ENCODE data around the gene PRKN. TPM values are rescaled to one million over a fixed set of nuclear protein-coding genes. Genes with fewer than 3 reads are reported as not detected.

PRKN gene
- total and polyA plus RNA-seq, 3 experiments from 2014 or later: 0.22 to 1.0 (median 0.55) TPM

- peaks cover 0 to 5% (median 0%) of the 10 kb centered on the region in 5 donors for H3K9me3 Mint-ChIP-seq
- peaks cover 0 to 5% (median 0%) of the 10 kb centered on the region in 3 donors for H3K36me3 Mint-ChIP-seq
- CTCF ChIA-PET: no interaction called here
- Histone ChIP-seq H3K27me3 (ENCODE audit: insufficient read depth, low read length, poor library complexity, severe bottlenecking) (no peaks in the 10 kb centered on the region), H3K4me1 (ENCODE audit: insufficient read depth, low read length) (no peaks in the 10 kb centered on the region), H3K27ac (ENCODE audit: low read depth, low read length) (no peak overlapping the region), H3K9me3 (ENCODE audit: low read length) (no peaks in the 10 kb centered on the region), H3K36me3 (ENCODE audit: insufficient read depth, low read length) (no peaks in the 10 kb centered on the region), H3K4me3 (ENCODE audit: low read length) (no peak overlapping the region)
- no peaks in the 10 kb centered on the region for H3K27me3 Mint-ChIP-seq
- no peaks in the 10 kb centered on the region for H3K4me1 Mint-ChIP-seq
- DNase-seq: no peak
- no peak overlapping the region for H3K27ac Mint-ChIP-seq
- POLR2A ChIA-PET: no interaction called here
- H3K4me3 Mint-ChIP-seq: no peak overlapping the region
These were observed 1162.6 kb downstream of the PRKN start for GRCh38 chr6:161564952-161565351.

GRCh38 chr6:161561908-161562307, 1165.7 kb downstream of the PRKN start:
- H3K27ac Mint-ChIP-seq: no peak overlapping the region
- H3K27me3 Mint-ChIP-seq: peaks cover 0 to 2% of the 10 kb centered on the region in 2 donors
- no peaks in the 10 kb centered on the region for H3K36me3 ChIP-seq (ENCODE audit: insufficient read depth, low read length)
- no peak overlapping the region for H3K27ac ChIP-seq (ENCODE audit: low read depth, low read length)
- H3K4me1 ChIP-seq (ENCODE audit: insufficient read depth, low read length): no peaks in the 10 kb centered on the region
- H3K36me3 Mint-ChIP-seq: no peaks in the 10 kb centered on the region
- no peak for DNase-seq
- ChIA-PET POLR2A (no interaction called here), CTCF (no interaction called here)
- no peaks in the 10 kb centered on the region for H3K4me1 Mint-ChIP-seq
- H3K9me3 ChIP-seq (ENCODE audit: low read length): no peaks in the 10 kb centered on the region
- no peaks in the 10 kb centered on the region for H3K27me3 ChIP-seq (ENCODE audit: insufficient read depth, low read length, poor library complexity, severe bottlenecking)
- no peaks in the 10 kb centered on the region for H3K9me3 Mint-ChIP-seq
- no peak overlapping the region for H3K4me3 Mint-ChIP-seq
- H3K4me3 ChIP-seq (ENCODE audit: low read length): no peak overlapping the region

DNA sequence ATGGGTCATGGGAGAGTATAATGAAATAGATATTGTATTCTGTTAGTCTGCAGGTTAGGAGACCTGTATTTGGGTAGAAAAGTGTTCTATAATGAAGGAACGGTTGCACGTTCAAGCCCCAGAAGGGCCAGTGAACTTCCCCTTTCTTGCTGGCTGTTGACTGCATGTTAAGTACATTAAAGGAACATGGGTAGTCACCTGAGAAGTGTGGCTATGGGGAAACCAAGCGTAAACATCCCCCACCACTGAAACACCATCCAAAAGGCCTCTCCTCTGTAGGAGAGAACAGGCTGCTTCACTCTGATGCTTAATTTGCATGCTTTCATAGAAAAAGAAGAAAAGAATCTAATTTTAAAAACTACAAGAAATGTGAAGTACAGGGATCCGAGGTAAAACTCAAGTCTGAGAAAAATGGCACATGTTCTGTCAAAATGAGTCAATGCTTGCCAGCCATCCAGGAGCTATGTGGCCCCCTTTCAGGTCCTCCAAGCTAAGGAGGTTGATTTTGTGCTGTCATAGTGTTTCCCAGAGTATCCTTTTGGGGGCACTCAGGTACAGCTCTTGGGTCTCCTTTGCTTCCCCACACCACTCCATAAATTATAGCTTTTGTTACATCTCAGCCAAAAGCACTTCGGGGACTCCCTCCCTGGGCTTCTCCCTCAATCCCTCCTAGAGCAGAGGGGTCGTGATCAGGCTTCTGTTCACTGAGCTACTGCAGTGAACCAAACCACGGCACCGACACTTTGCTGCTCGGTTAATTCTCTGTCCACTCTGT, 1170.0 kb downstream of the PRKN start:
- Mint-ChIP-seq H3K27me3 (peaks cover 0 to 2% of the 10 kb centered on the region in 2 donors), H3K4me1 (no peaks in the 10 kb centered on the region), H3K9me3 (peaks cover 4 to 17% (median 14%) of the 10 kb centered on the region in 5 donors), H3K27ac (no peak overlapping the region), H3K4me3 (no peak overlapping the region), H3K36me3 (no peaks in the 10 kb centered on the region)
- ChIA-PET POLR2A (no interaction called here), CTCF (no interaction called here)
- no peak overlapping the region for H3K27ac ChIP-seq (ENCODE audit: low read depth, low read length)
- H3K36me3 ChIP-seq (ENCODE audit: insufficient read depth, low read length): no peaks in the 10 kb centered on the region
- no peaks in the 10 kb centered on the region for H3K4me1 ChIP-seq (ENCODE audit: insufficient read depth, low read length)
- no peak for DNase-seq
- no peaks in the 10 kb centered on the region for H3K27me3 ChIP-seq (ENCODE audit: insufficient read depth, low read length, poor library complexity, severe bottlenecking)
- no peaks in the 10 kb centered on the region for H3K9me3 ChIP-seq (ENCODE audit: low read length)
- H3K4me3 ChIP-seq (ENCODE audit: low read length): no peak overlapping the region

- no peak overlapping the region for H3K4me3 Mint-ChIP-seq
- Histone ChIP-seq H3K4me3 (ENCODE audit: low read length) (no peak overlapping the region), H3K9me3 (ENCODE audit: low read length) (no peaks in the 10 kb centered on the region), H3K4me1 (ENCODE audit: insufficient read depth, low read length) (no peaks in the 10 kb centered on the region), H3K27ac (ENCODE audit: low read depth, low read length) (no peak overlapping the region), H3K36me3 (ENCODE audit: insufficient read depth, low read length) (no peaks in the 10 kb centered on the region), H3K27me3 (ENCODE audit: insufficient read depth, low read length, poor library complexity, severe bottlenecking) (no peaks in the 10 kb centered on the region)
- ChIA-PET CTCF (no interaction called here), POLR2A (no interaction called here)
- no peak overlapping the region for H3K27ac Mint-ChIP-seq
- peaks cover 0 to 2% of the 10 kb centered on the region in 2 donors for H3K27me3 Mint-ChIP-seq
- no peaks in the 10 kb centered on the region for H3K4me1 Mint-ChIP-seq
- H3K9me3 Mint-ChIP-seq: peaks cover 7 to 22% (median 15%) of the 10 kb centered on the region in 5 donors
- no peaks in the 10 kb centered on the region for H3K36me3 Mint-ChIP-seq
- no peak for DNase-seq
These were observed 1172.7 kb downstream of the PRKN start for GRCh38 chr6:161554883-161555282.

GRCh38 chr6:161549977-161550655, 1177.5 kb downstream of the PRKN start:
- Mint-ChIP-seq H3K4me1 (peaks cover 0 to 2% (median 0%) of the 10 kb centered on the region in 3 donors), H3K9me3 (peaks cover 5 to 17% (median 10%) of the 10 kb centered on the region in 5 donors), H3K36me3 (no peaks in the 10 kb centered on the region), H3K27me3 (no peaks in the 10 kb centered on the region), H3K27ac (no peak overlapping the region), H3K4me3 (no peak overlapping the region)
- Histone ChIP-seq H3K9me3 (ENCODE audit: low read length) (no peaks in the 10 kb centered on the region), H3K4me3 (ENCODE audit: low read length) (no peak overlapping the region), H3K27ac (ENCODE audit: low read depth, low read length) (no peak overlapping the region), H3K27me3 (ENCODE audit: insufficient read depth, low read length, poor library complexity, severe bottlenecking) (no peaks in the 10 kb centered on the region), H3K36me3 (ENCODE audit: insufficient read depth, low read length) (no peaks in the 10 kb centered on the region), H3K4me1 (ENCODE audit: insufficient read depth, low read length) (no peaks in the 10 kb centered on the region)
- DNase-seq: no peak
- ChIA-PET POLR2A (no interaction called here), CTCF (no interaction called here)

DNA sequence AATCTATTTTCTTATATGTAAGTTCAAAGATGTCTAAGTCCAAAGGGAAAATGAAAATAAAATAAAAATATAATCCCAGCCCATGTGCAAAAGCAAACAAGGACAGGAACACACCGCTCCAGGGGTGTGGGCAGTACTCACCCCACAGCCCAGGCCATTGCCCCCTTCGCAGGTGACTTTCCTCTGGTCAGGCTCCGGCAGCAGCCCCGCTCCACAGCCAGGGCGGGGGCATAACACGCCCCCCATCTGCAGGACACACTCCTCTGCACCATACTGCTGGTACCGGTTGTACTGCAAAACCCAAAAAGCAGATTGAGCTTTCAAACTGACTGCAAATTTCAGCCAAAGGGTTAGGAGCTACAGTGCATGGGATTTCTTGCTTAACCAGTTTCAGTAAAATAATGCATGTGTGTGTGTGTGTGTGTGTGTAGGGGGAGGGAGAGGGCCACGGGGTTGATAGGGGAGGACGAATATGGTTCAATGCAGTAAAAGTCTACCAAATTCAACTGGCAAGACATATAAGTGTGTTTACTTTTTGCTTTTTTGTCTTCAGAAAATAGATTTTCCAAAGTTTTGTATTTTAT, 1178.8 kb downstream of the PRKN start:
- no peak for DNase-seq
- Mint-ChIP-seq H3K27me3 (no peaks in the 10 kb centered on the region), H3K27ac (no peak overlapping the region), H3K4me3 (no peak overlapping the region), H3K4me1 (peaks cover 0 to 2% (median 0%) of the 10 kb centered on the region in 3 donors), H3K9me3 (peaks cover 0 to 8% (median 5%) of the 10 kb centered on the region in 5 donors), H3K36me3 (no peaks in the 10 kb centered on the region)
- Histone ChIP-seq H3K9me3 (ENCODE audit: low read length) (no peaks in the 10 kb centered on the region), H3K27ac (ENCODE audit: low read depth, low read length) (no peak overlapping the region), H3K36me3 (ENCODE audit: insufficient read depth, low read length) (no peaks in the 10 kb centered on the region), H3K4me3 (ENCODE audit: low read length) (no peak overlapping the region), H3K4me1 (ENCODE audit: insufficient read depth, low read length) (no peaks in the 10 kb centered on the region), H3K27me3 (ENCODE audit: insufficient read depth, low read length, poor library complexity, severe bottlenecking) (no peaks in the 10 kb centered on the region)
- ChIA-PET CTCF (no interaction called here), POLR2A (no interaction called here)

DNA sequence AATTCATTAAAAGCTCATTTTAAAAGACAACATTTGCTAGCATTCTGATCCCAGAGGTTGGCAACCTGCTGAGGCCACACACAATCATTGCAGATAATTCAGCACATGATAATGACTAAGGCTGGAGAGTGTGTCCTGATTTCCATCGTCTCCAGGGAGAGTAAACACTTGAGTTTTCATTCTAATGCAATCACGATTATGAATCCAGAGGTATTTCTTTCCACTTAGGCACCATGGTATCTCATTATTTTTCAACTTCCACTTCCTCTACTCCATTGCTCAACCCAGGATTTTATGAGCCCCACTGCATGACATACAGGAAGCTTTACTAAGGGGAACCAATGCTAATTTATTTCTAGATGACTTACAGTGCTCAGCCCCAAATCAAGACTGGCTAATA, 1179.9 kb downstream of the PRKN start:
- no peaks in the 10 kb centered on the region for H3K9me3 ChIP-seq (ENCODE audit: low read length)
- ChIA-PET POLR2A (no interaction called here), CTCF (no interaction called here)
- no peak overlapping the region for H3K27ac ChIP-seq (ENCODE audit: low read depth, low read length)
- no peaks in the 10 kb centered on the region for H3K27me3 ChIP-seq (ENCODE audit: insufficient read depth, low read length, poor library complexity, severe bottlenecking)
- Mint-ChIP-seq H3K36me3 (no peaks in the 10 kb centered on the region), H3K9me3 (peaks cover 0 to 6% (median 2%) of the 10 kb centered on the region in 5 donors), H3K4me3 (no peak overlapping the region), H3K27ac (no peak overlapping the region), H3K4me1 (peaks cover 0 to 2% (median 0%) of the 10 kb centered on the region in 3 donors), H3K27me3 (no peaks in the 10 kb centered on the region)
- no peak overlapping the region for H3K4me3 ChIP-seq (ENCODE audit: low read length)
- H3K36me3 ChIP-seq (ENCODE audit: insufficient read depth, low read length): no peaks in the 10 kb centered on the region
- H3K4me1 ChIP-seq (ENCODE audit: insufficient read depth, low read length): no peaks in the 10 kb centered on the region
- DNase-seq: no peak

DNA sequence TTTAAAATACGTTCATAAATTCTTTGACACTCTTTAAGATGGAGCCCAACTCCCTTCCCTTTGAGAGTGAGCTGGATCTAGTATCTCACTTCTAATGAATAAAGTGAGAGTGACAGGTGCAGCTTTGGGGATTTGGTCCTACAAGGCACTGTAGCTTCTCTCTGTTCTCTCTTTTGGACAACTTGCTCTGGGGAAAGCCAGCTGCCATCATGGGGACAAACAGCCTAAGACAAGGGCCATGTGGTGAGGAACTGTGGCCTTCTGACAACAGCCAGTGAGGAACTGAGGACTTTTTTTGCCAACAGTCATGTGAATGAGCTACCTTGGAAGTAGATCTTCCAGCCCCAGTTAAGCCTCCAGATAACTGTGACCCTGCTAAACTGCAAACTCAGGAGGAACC, 1180.9 kb downstream of the PRKN start:
- Histone ChIP-seq H3K9me3 (ENCODE audit: low read length) (no peaks in the 10 kb centered on the region), H3K27ac (ENCODE audit: low read depth, low read length) (no peak overlapping the region), H3K4me3 (ENCODE audit: low read length) (no peak overlapping the region), H3K36me3 (ENCODE audit: insufficient read depth, low read length) (no peaks in the 10 kb centered on the region), H3K27me3 (ENCODE audit: insufficient read depth, low read length, poor library complexity, severe bottlenecking) (no peaks in the 10 kb centered on the region), H3K4me1 (ENCODE audit: insufficient read depth, low read length) (no peaks in the 10 kb centered on the region)
- POLR2A ChIA-PET: no interaction called here
- no peak for DNase-seq
- Mint-ChIP-seq H3K27ac (no peak overlapping the region), H3K4me1 (peaks cover 0 to 2% (median 0%) of the 10 kb centered on the region in 3 donors), H3K4me3 (no peak overlapping the region), H3K27me3 (no peaks in the 10 kb centered on the region), H3K36me3 (peaks cover 0 to 5% (median 0%) of the 10 kb centered on the region in 3 donors), H3K9me3 (peaks cover 0 to 4% (median 2%) of the 10 kb centered on the region in 5 donors)
- CTCF ChIA-PET: no interaction called here
